GM12878 (cell line): Measurements from ENCODE around the gene SUCO.

ENCODE experiments used
- CHD4 ChIP-seq: fragments of 200-600 bp; sonication (generic); IDR thresholded peaks from 2 replicates; pipeline ENCODE4 v1.6.1; 2016; ENCODE audit warnings: mild to moderate bottlenecking
- MXI1 ChIP-seq: fragments of 150-350 bp; IDR thresholded peaks from 2 replicates; pipeline ENCODE4 v1.6.1; 2011; ENCODE audit warnings: low read depth, mild to moderate bottlenecking, inconsistent platforms, low read length, improper control_type of control experiment
- NFYB ChIP-seq: IDR thresholded peaks from 2 replicates; pipeline ENCODE4 v1.6.1; 2011; ENCODE audit warnings: low read depth, mild to moderate bottlenecking, low read length, improper control_type of control experiment, moderate library complexity; ENCODE audit not compliant: insufficient read depth
- POLR2A ChIP-seq: IDR thresholded peaks from 2 replicates; pipeline ENCODE4 v1.6.1; 2011; ENCODE audit warnings: low read depth, mild to moderate bottlenecking, low read length
- RCOR1 ChIP-seq: conservative IDR thresholded peaks from 2 replicates; pipeline ENCODE4 v1.6.1; 2012; ENCODE audit warnings: low read depth, low read length, improper control_type of control experiment
- SP1 ChIP-seq: IDR thresholded peaks from one replicate; pipeline ENCODE4 v1.6.1; 2011; ENCODE audit warnings: low read depth, low read length
- TF ChIP-seq, protein P1 (sequence below): IDR thresholded peaks from 2 replicates; pipeline ENCODE4 v1.6.1; 2011; ENCODE audit warnings: mild to moderate bottlenecking, low read depth, low read length, moderate library complexity; ENCODE audit not compliant: insufficient replicate concordance

DNA sequence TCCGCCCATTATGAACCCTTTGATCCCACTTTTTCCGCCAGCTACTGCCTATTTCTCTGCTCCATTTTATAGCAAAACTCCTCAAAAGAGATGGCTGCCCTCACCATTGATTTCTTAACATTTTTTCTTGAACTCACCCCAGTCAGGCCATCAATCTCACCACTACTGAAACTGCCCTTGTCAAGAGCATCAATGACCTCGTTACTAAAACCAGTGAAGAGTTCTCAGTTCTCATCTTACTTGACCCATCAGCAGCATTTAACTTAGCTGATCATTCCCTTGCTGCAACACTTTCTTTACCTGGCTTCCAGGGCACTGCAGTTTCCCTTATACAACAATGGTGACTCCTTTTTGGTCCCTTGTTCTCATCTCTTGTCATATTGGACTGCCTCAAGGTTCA, 90.8 kb downstream of the SUCO start:
- TF ChIP-seq CHD4 (no peak), MXI1 (no peak), NFYB (no peak), POLR2A (no peak), RCOR1 (no peak), SP1 (no peak)
- TF ChIP-seq, protein P1, sequence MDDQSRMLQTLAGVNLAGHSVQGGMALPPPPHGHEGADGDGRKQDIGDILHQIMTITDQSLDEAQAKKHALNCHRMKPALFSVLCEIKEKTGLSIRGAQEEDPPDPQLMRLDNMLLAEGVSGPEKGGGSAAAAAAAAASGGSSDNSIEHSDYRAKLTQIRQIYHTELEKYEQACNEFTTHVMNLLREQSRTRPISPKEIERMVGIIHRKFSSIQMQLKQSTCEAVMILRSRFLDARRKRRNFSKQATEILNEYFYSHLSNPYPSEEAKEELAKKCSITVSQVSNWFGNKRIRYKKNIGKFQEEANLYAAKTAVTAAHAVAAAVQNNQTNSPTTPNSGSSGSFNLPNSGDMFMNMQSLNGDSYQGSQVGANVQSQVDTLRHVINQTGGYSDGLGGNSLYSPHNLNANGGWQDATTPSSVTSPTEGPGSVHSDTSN: no peak
